GM12878 (cell line): ENCODE measurements around the gene PDZD2. TPM values are rescaled to one million over a fixed set of nuclear protein-coding genes. Genes with fewer than 3 reads are reported as not detected.

Experiments
- ATAC-seq: fragments of 200-7000 bp; cut with Tn5 transposase; 3 replicates; pipeline ENCODE4 v1.9.1; 2020; ENCODE audit warnings: mild to moderate bottlenecking, moderate library complexity
- BruUV-seq: library from RNA; stranded (reverse); fragments of 400-500 nt; replicated peaks from 2 replicates; lab custom pipeline; 2021; lab: Mats Ljungman, UMichigan
- CTCF ChIA-PET: fragments of 300-600 bp; sonication (Branson Sonifier 250); formaldehyde crosslinking; extraction: SDS; loops from one replicate; lab custom pipeline; 2021; ENCODE audit warnings: inconsistent platforms; lab: Yijun Ruan, JAX
- POLR2A ChIA-PET: fragments of 350-600 bp; formaldehyde crosslinking; extraction: SDS; loops from one replicate; lab custom pipeline; 2021; ENCODE audit warnings: inconsistent platforms; lab: Charles Lee
- RAD21 ChIA-PET: fragments of 300-600 bp; sonication (Branson Sonifier 250); formaldehyde crosslinking; loops from one replicate; lab custom pipeline; 2023; ENCODE audit warnings: antibody characterized with exemption; ENCODE audit not compliant: unreplicated experiment; lab: Charles Lee
- SMC1A ChIA-PET: fragments of 300-600 bp; sonication (Branson Sonifier 250); formaldehyde crosslinking; loops from one replicate; lab custom pipeline; 2023; ENCODE audit not compliant: unreplicated experiment, uncharacterized antibody; lab: Charles Lee
- DNase-seq: peaks from one replicate; pipeline ENCODE4 v3.0.0-alpha.2; 2011; ENCODE audit warnings: low read depth, low spot score
- FAIRE-seq: peaks from 3 replicates; lab custom pipeline; 2011; peaks lifted over from hg19 to GRCh38; lab: Jason Lieb, UNC
- H2AFZ ChIP-seq: 2 replicates; pipeline ENCODE4 v1.6.0; 2011; ENCODE audit warnings: low read depth, low read length, control low read depth; ENCODE audit not compliant: control insufficient read depth
- H3K27ac ChIP-seq: 2 replicates; pipeline ENCODE4 v1.5.1; 2011; ENCODE audit warnings: control low read depth; ENCODE audit not compliant: control insufficient read depth, insufficient read depth
- H3K27me3 ChIP-seq, 2 experiments: replicated peaks in 1 of 2; 2 replicates each; pipeline versions ENCODE4 v1.6.0 to v1.6.1; 2011; ENCODE audit warnings: low read length in 1 of 2; ENCODE audit not compliant: control insufficient read depth in 2 of 2, insufficient read depth in 2 of 2
- H3K36me3 ChIP-seq, 2 experiments: 2 replicates each; pipeline ENCODE4 v1.5.1; 2011; ENCODE audit warnings: low read length in 1 of 2; ENCODE audit not compliant: control insufficient read depth in 2 of 2, insufficient read depth in 2 of 2
- H3K4me1 ChIP-seq: 2 replicates; pipeline ENCODE4 v1.6.1; 2011; ENCODE audit warnings: mild to moderate bottlenecking, low read length, moderate library complexity, mixed read lengths; ENCODE audit not compliant: control insufficient read depth, insufficient read depth
- H3K4me2 ChIP-seq: 2 replicates; pipeline ENCODE4 v1.6.0; 2011; ENCODE audit warnings: control low read depth; ENCODE audit not compliant: control insufficient read depth, insufficient read depth
- H3K4me3 ChIP-seq: fragments of 200-600 bp; sonication (generic); 2 replicates; pipeline ENCODE4 v1.5.1; 2016
- H3K79me2 ChIP-seq: 2 replicates; pipeline ENCODE4 v1.6.0; 2011; ENCODE audit warnings: low read length; ENCODE audit not compliant: control insufficient read depth, insufficient read depth
- H3K9ac ChIP-seq: 2 replicates; pipeline ENCODE4 v1.8.0; 2011; ENCODE audit warnings: low read length, control low read depth, mixed read lengths; ENCODE audit not compliant: control insufficient read depth, insufficient read depth
- H3K9me3 ChIP-seq: replicated peaks from 3 replicates; pipeline ENCODE4 v1.5.1; 2011; ENCODE audit warnings: mild to moderate bottlenecking, low read length; ENCODE audit not compliant: control insufficient read depth, insufficient read depth
- H4K20me1 ChIP-seq: 2 replicates; pipeline ENCODE4 v1.6.0; 2011; ENCODE audit not compliant: control insufficient read depth, insufficient read depth
- CREB1 ChIP-seq: IDR thresholded peaks from 2 replicates; pipeline ENCODE4 v1.6.1; 2012; ENCODE audit warnings: low read depth, mild to moderate bottlenecking, inconsistent platforms
- EZH2 ChIP-seq: IDR thresholded peaks from 2 replicates; pipeline ENCODE4 v1.6.1; 2012; ENCODE audit warnings: low read depth, mild to moderate bottlenecking, control low read depth, inconsistent platforms, low read length, borderline replicate concordance; ENCODE audit not compliant: control insufficient read depth
- IKZF1 ChIP-seq: fragments of 450-650 bp; conservative IDR thresholded peaks from 2 replicates; pipeline ENCODE4 v1.6.1; 2017; ENCODE audit warnings: antibody characterized with exemption, mild to moderate bottlenecking
- IKZF2 ChIP-seq, 2 experiments: fragments of 450-650 bp; IDR thresholded peaks; 2 replicates each; pipeline ENCODE4 v1.6.1; 2017; ENCODE audit warnings: mild to moderate bottlenecking in 2 of 2, moderate library complexity in 2 of 2
- RELA ChIP-seq: fragments of 450-650 bp; IDR thresholded peaks from 2 replicates; pipeline ENCODE4 v1.8.0; 2014; ENCODE audit warnings: borderline replicate concordance; ENCODE audit not compliant: partially characterized antibody
- SMC3 ChIP-seq: IDR thresholded peaks from 2 replicates; pipeline ENCODE4 v1.6.1; 2011; ENCODE audit warnings: low read length, improper control_type of control experiment, borderline replicate concordance
- SPI1 ChIP-seq: IDR thresholded peaks from 2 replicates; pipeline ENCODE4 v1.6.1; 2011; ENCODE audit warnings: low read depth, mild to moderate bottlenecking, low read length, moderate library complexity, borderline replicate concordance; ENCODE audit not compliant: insufficient read depth
- SRF ChIP-seq, 2 experiments: IDR thresholded peaks; 2 replicates each; pipeline ENCODE4 v1.6.1; 2011; ENCODE audit warnings: low read depth in 2 of 2, low read length in 2 of 2, mild to moderate bottlenecking in 1 of 2, moderate library complexity in 1 of 2
- TARDBP ChIP-seq: IDR thresholded peaks from 2 replicates; pipeline ENCODE4 v1.6.1; 2016; ENCODE audit warnings: borderline replicate concordance
- ZNF207 ChIP-seq: fragments of 450-650 bp; IDR thresholded peaks from 2 replicates; pipeline ENCODE4 v1.6.1; 2014; ENCODE audit warnings: antibody characterized with exemption, mild to moderate bottlenecking, borderline replicate concordance
- ZNF384 ChIP-seq: IDR thresholded peaks from 2 replicates; pipeline ENCODE4 v1.6.1; 2012; ENCODE audit warnings: low read depth, mild to moderate bottlenecking, low read length, improper control_type of control experiment, borderline replicate concordance
- WGBS: methylation state at CpG from one replicate; pipeline ENCODE4 v1.1.6; 2016; ENCODE audit warnings: low lambda C conversion rate; ENCODE audit not compliant: insufficient replicate concordance, insufficient coverage; ENCODE audit errors: missing lambda C conversion rate; 5-methylcytosine and 5-hydroxymethylcytosine counted together
- in situ Hi-C: fragments of 300-500 bp; cut with MboI; formaldehyde crosslinking; loops from 9 replicates; pipeline ENCODE4 v1.14.3; 2018; ENCODE audit warnings: mixed read lengths
- intact Hi-C: fragments of 100-400 bp; cut with micrococcal nuclease; formaldehyde crosslinking; loops from one replicate; pipeline ENCODE4 v1.14.2; 2022; ENCODE audit not compliant: unreplicated experiment
- polyA plus RNA-seq, 11 experiments: library from polyadenylated mRNA; depleted of rRNA in 4 of 11; unstranded in 6 of 11; stranded (reverse) in 5 of 11; fragments of >200 nt; fragmentation: Nextera tagmentation in 4 of 11; fragmentation: Illumina TruSeq in 1 of 11; extraction: Ambion mirVana in 4 of 11; extraction: Trizol in 1 of 11; gene quantifications; 1 replicate in 1 of 11; 2 replicates in 10 of 11; pipeline versions ENCODE4 v1.2.1 to v1.2.3, GENCODE V29; 2011 to 2016; ENCODE audit warnings: inconsistent platforms in 2 of 11, missing spikeins in 2 of 11, low read depth in 1 of 11
- total RNA-seq, 4 experiments: library from RNA; depleted of rRNA in 3 of 4; stranded (reverse); fragments of >200 nt in 3 of 4; fragmentation: Illumina TruSeq in 1 of 4; extraction: Trizol in 1 of 4; gene quantifications; 2 replicates each; pipeline versions ENCODE4 v1.2.1 to v1.2.3, GENCODE V29; 2013 to 2021
- TF ChIP-seq, protein P1 (sequence below): fragments of 450-650 bp; formaldehyde crosslinking; IDR thresholded peaks from 2 replicates; pipeline ENCODE4 v1.4.0; 2020; ENCODE audit warnings: mild to moderate bottlenecking, moderate library complexity

The PDZD2 gene
- total and polyA plus RNA-seq, 10 of the 15 experiments (the other 5 are each of a cell fraction or from before 2014, with no cell fraction given), result 0.01 to 0.58 (median 0.29) TPM; not detected in 3

DNA sequence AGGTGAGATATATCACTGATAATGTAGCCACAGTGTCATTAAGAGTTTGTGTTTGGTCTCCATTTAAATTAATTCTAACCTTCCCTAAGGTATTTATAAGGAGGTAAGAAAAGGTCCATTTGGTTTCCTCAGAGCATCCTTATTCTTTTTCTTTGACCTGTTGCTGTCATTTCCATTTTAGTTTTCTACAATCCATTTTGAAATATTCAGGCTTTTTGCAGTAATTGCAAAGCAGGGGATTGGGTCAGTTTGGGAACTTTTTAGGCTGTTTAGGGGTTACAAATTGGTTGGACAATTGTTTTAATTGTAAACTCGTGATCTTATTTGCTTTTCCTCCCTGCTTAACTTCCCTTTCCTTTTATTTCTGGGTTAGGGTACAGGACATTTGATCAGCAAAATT lies 42.6 kb upstream of the PDZD2 start (continued):
- TF ChIP-seq, protein P1, sequence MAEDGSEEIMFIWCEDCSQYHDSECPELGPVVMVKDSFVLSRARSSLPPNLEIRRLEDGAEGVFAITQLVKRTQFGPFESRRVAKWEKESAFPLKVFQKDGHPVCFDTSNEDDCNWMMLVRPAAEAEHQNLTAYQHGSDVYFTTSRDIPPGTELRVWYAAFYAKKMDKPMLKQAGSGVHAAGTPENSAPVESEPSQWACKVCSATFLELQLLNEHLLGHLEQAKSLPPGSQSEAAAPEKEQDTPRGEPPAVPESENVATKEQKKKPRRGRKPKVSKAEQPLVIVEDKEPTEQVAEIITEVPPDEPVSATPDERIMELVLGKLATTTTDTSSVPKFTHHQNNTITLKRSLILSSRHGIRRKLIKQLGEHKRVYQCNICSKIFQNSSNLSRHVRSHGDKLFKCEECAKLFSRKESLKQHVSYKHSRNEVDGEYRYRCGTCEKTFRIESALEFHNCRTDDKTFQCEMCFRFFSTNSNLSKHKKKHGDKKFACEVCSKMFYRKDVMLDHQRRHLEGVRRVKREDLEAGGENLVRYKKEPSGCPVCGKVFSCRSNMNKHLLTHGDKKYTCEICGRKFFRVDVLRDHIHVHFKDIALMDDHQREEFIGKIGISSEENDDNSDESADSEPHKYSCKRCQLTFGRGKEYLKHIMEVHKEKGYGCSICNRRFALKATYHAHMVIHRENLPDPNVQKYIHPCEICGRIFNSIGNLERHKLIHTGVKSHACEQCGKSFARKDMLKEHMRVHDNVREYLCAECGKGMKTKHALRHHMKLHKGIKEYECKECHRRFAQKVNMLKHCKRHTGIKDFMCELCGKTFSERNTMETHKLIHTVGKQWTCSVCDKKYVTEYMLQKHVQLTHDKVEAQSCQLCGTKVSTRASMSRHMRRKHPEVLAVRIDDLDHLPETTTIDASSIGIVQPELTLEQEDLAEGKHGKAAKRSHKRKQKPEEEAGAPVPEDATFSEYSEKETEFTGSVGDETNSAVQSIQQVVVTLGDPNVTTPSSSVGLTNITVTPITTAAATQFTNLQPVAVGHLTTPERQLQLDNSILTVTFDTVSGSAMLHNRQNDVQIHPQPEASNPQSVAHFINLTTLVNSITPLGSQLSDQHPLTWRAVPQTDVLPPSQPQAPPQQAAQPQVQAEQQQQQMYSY (CRISPR knock-in tag), result no peak

DNA sequence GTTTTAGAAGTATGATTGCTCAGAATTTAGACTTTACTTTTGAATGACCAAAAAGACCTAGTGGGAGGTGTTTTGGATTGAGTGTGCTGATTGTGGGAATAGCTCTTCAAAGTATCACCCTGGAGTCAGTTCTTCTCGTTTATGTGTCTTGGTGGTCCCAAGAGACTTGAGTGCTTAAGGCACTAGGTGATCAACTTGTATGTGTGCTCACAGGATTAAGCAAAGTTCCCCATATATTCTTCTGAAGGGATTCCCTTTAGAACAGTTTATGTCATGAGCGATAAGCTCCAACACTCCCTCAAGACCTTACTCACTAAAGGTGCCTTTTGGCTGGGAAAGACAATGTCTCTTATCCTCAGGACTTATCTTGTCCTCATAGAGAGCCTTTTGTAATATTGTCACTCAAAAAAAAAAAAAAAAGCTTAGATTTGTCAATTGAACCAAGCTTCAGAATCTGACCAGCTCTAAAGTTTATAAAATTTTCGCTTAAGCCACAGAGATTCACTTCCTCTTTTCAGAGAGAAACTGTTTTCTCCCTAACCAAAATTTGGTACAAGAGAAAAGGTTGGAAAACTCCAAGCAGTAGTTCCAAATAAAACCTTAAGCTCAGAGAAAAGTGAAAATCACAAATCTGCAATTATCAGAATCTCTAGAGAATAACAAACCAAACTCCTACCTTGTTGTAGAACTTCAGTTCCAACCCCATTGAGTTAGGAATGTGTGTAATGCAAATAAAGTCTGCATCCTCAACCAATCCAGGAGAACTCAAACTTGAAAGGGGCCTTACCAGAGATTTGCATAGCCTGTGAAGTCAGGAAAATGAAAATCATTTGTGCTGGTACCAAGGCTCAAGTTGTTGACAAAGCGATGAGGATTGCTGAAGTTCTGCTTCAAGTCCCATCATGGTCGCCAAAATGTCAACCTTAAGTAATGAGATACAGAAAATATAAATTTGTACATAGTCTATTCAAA lies 40.0 kb upstream of the PDZD2 start:
- H3K9ac ChIP-seq, result no peak overlapping the region
- no peaks in the 10 kb centered on the region for H3K79me2 ChIP-seq
- CTCF ChIA-PET, result interaction anchor here (0.6 to 0.9 kb wide), 3 partner anchors 37 to 432 kb away, joined by 3 read pairs; no protein-coding TSS in a partner anchor
- RAD21 ChIA-PET, result interaction anchor here (1.9 kb wide), 1 partner anchor 40 kb away, joined by 8 read pairs; the partner anchor contains the start of gene PDZD2
- H4K20me1 ChIP-seq, result no peaks in the 10 kb centered on the region
- H3K36me3 ChIP-seq, result no peaks in the 10 kb centered on the region
- no peak overlapping the region for H3K27ac ChIP-seq
- H3K4me3 ChIP-seq, result no peak overlapping the region
- intact Hi-C loops, result no loop called here
- no peak overlapping the region for H2AFZ ChIP-seq
- H3K4me1 ChIP-seq, result no peaks in the 10 kb centered on the region; the same call in 1 of the 2 replicates
- DNase-seq (no peak), ATAC-seq (no peak; the same call in 2 of the 3 replicates), FAIRE-seq (no peak)
- TF ChIP-seq IKZF1, result peak; percentile 33; the same call in 1 of the 2 replicates
- TF ChIP-seq TARDBP, result no peak
- peak; percentile 88 for TF ChIP-seq SPI1
- TF ChIP-seq RELA, result no peak
- no peak for TF ChIP-seq ZNF207
- TF ChIP-seq EZH2, result no peak
- TF ChIP-seq SRF (IDR thresholded peaks at IDR 0.05; ENCODE audit: low read depth in 2 of 2, low read length in 2 of 2), result no peak
- no peak for TF ChIP-seq CREB1
- peak; percentile 57; the same call in 1 of the 2 replicates for TF ChIP-seq ZNF384
- TF ChIP-seq IKZF2 (IDR thresholded peaks at IDR 0.05), result peak in 1 of 2 experiments; percentile 30; a peak in 2 of 4 replicates
- TF ChIP-seq SMC3, result no peak
- H3K9me3 ChIP-seq, result no peaks in the 10 kb centered on the region
- WGBS, result 31% methylated on average over 5 of the region's 5 CpGs
- BruUV-seq, result no TSS peak
- SMC1A ChIA-PET, result interaction anchor here (0.6 to 2.2 kb wide), 3 partner anchors 10 to 69 kb away, joined by 3 to 6 read pairs (median 3); no protein-coding TSS in a partner anchor
- no peaks in the 10 kb centered on the region; a peak in 1 of 4 replicates for H3K27me3 ChIP-seq
- POLR2A ChIA-PET, result interaction anchor here (0.6 kb wide), 1 partner anchor 417 kb away, joined by 3 read pairs; no protein-coding TSS in a partner anchor
- no peak overlapping the region; the same call in 1 of the 2 replicates for H3K4me2 ChIP-seq
- in situ Hi-C loops, result no loop called here
